GM12878 (cell line): ENCODE measurements around the gene IPP. TPM values are rescaled to one million over a fixed set of nuclear protein-coding genes. Genes with fewer than 3 reads are reported as not detected.

Experiments used
- ATAC-seq: fragments of 200-7000 bp; cut with Tn5 transposase; 3 replicates; pipeline ENCODE4 v1.9.1; 2020; ENCODE audit warnings: mild to moderate bottlenecking, moderate library complexity
- BruUV-seq: library from RNA; stranded (reverse); fragments of 400-500 nt; replicated peaks from 2 replicates; lab custom pipeline; 2021; lab: Mats Ljungman, UMichigan
- CTCF ChIA-PET: fragments of 300-600 bp; sonication (Branson Sonifier 250); formaldehyde crosslinking; extraction: SDS; loops from one replicate; lab custom pipeline; 2021; ENCODE audit warnings: inconsistent platforms; lab: Yijun Ruan, JAX
- POLR2A ChIA-PET: fragments of 350-600 bp; formaldehyde crosslinking; extraction: SDS; loops from one replicate; lab custom pipeline; 2021; ENCODE audit warnings: inconsistent platforms; lab: Charles Lee
- RAD21 ChIA-PET: fragments of 300-600 bp; sonication (Branson Sonifier 250); formaldehyde crosslinking; loops from one replicate; lab custom pipeline; 2023; ENCODE audit warnings: antibody characterized with exemption; ENCODE audit not compliant: unreplicated experiment; lab: Charles Lee
- SMC1A ChIA-PET: fragments of 300-600 bp; sonication (Branson Sonifier 250); formaldehyde crosslinking; loops from one replicate; lab custom pipeline; 2023; ENCODE audit not compliant: unreplicated experiment, uncharacterized antibody; lab: Charles Lee
- DNase-seq: peaks from one replicate; pipeline ENCODE4 v3.0.0-alpha.2; 2011; ENCODE audit warnings: low read depth, low spot score
- FAIRE-seq: peaks from 3 replicates; lab custom pipeline; 2011; peaks lifted over from hg19 to GRCh38; lab: Jason Lieb, UNC
- H2AFZ ChIP-seq: 2 replicates; pipeline ENCODE4 v1.6.0; 2011; ENCODE audit warnings: low read depth, low read length, control low read depth; ENCODE audit not compliant: control insufficient read depth
- H3K27ac ChIP-seq: 2 replicates; pipeline ENCODE4 v1.5.1; 2011; ENCODE audit warnings: control low read depth; ENCODE audit not compliant: control insufficient read depth, insufficient read depth
- H3K27me3 ChIP-seq, 2 experiments: replicated peaks in 1 of 2; 2 replicates each; pipeline versions ENCODE4 v1.6.0 to v1.6.1; 2011; ENCODE audit warnings: low read length in 1 of 2; ENCODE audit not compliant: control insufficient read depth in 2 of 2, insufficient read depth in 2 of 2
- H3K36me3 ChIP-seq, 2 experiments: 2 replicates each; pipeline ENCODE4 v1.5.1; 2011; ENCODE audit warnings: low read length in 1 of 2; ENCODE audit not compliant: control insufficient read depth in 2 of 2, insufficient read depth in 2 of 2
- H3K4me1 ChIP-seq: 2 replicates; pipeline ENCODE4 v1.6.1; 2011; ENCODE audit warnings: mild to moderate bottlenecking, low read length, moderate library complexity, mixed read lengths; ENCODE audit not compliant: control insufficient read depth, insufficient read depth
- H3K4me2 ChIP-seq: 2 replicates; pipeline ENCODE4 v1.6.0; 2011; ENCODE audit warnings: control low read depth; ENCODE audit not compliant: control insufficient read depth, insufficient read depth
- H3K4me3 ChIP-seq: fragments of 200-600 bp; sonication (generic); 2 replicates; pipeline ENCODE4 v1.5.1; 2016
- H3K79me2 ChIP-seq: 2 replicates; pipeline ENCODE4 v1.6.0; 2011; ENCODE audit warnings: low read length; ENCODE audit not compliant: control insufficient read depth, insufficient read depth
- H3K9ac ChIP-seq: 2 replicates; pipeline ENCODE4 v1.8.0; 2011; ENCODE audit warnings: low read length, control low read depth, mixed read lengths; ENCODE audit not compliant: control insufficient read depth, insufficient read depth
- H3K9me3 ChIP-seq: replicated peaks from 3 replicates; pipeline ENCODE4 v1.5.1; 2011; ENCODE audit warnings: mild to moderate bottlenecking, low read length; ENCODE audit not compliant: control insufficient read depth, insufficient read depth
- H4K20me1 ChIP-seq: 2 replicates; pipeline ENCODE4 v1.6.0; 2011; ENCODE audit not compliant: control insufficient read depth, insufficient read depth
- BCL3 ChIP-seq: IDR thresholded peaks from 2 replicates; pipeline ENCODE4 v1.6.1; 2011; ENCODE audit warnings: borderline replicate concordance, low read depth, mild to moderate bottlenecking, moderate library complexity, low read length; ENCODE audit not compliant: insufficient read depth, poor library complexity, severe bottlenecking
- CBFB ChIP-seq: IDR thresholded peaks from 2 replicates; pipeline ENCODE4 v1.6.1; 2016; ENCODE audit warnings: antibody characterized with exemption, low read depth
- CHD4 ChIP-seq: fragments of 200-600 bp; sonication (generic); IDR thresholded peaks from 2 replicates; pipeline ENCODE4 v1.6.1; 2016; ENCODE audit warnings: mild to moderate bottlenecking
- ESRRA ChIP-seq: IDR thresholded peaks from 2 replicates; pipeline ENCODE4 v1.6.1; 2012; ENCODE audit warnings: mild to moderate bottlenecking, low read length, improper control_type of control experiment
- MEF2B ChIP-seq: fragments of 450-650 bp; IDR thresholded peaks from 2 replicates; pipeline ENCODE4 v1.6.1; 2018; ENCODE audit warnings: mild to moderate bottlenecking, moderate library complexity; ENCODE audit not compliant: partially characterized antibody, poor library complexity, severe bottlenecking
- NR2C1 ChIP-seq: fragments of 450-650 bp; IDR thresholded peaks from 2 replicates; pipeline ENCODE4 v1.6.1; 2017; ENCODE audit warnings: antibody characterized with exemption, mild to moderate bottlenecking, moderate library complexity
- RB1 ChIP-seq: fragments of 450-650 bp; formaldehyde crosslinking; IDR thresholded peaks from 2 replicates; pipeline ENCODE4 v1.6.1; 2017; ENCODE audit warnings: mild to moderate bottlenecking, borderline replicate concordance
- SKIL ChIP-seq: fragments of 450-650 bp; IDR thresholded peaks from 2 replicates; pipeline ENCODE4 v1.6.1; 2017; ENCODE audit warnings: mild to moderate bottlenecking, low read depth, inconsistent platforms; ENCODE audit not compliant: poor library complexity, severe bottlenecking
- STAT1 ChIP-seq: fragments of 450-650 bp; conservative IDR thresholded peaks from 2 replicates; pipeline ENCODE4 v1.6.1; 2014; ENCODE audit warnings: antibody characterized with exemption, mild to moderate bottlenecking
- SUZ12 ChIP-seq: fragments of 200-600 bp; sonication (generic); IDR thresholded peaks from one replicate; pipeline ENCODE4 v1.6.1; 2018; ENCODE audit warnings: antibody characterized with exemption, mild to moderate bottlenecking; ENCODE audit not compliant: unreplicated experiment
- TCF12 ChIP-seq: IDR thresholded peaks from 2 replicates; pipeline ENCODE4 v1.6.1; 2011; ENCODE audit warnings: low read depth, mild to moderate bottlenecking, low read length
- ZBTB40 ChIP-seq: fragments of 450-650 bp; IDR thresholded peaks from 2 replicates; pipeline ENCODE4 v1.6.1; 2016; ENCODE audit warnings: mild to moderate bottlenecking, moderate library complexity, borderline replicate concordance
- ZZZ3 ChIP-seq: IDR thresholded peaks from 2 replicates; pipeline ENCODE4 v1.6.1; 2011; ENCODE audit warnings: low read depth; ENCODE audit not compliant: control insufficient read depth, insufficient read length
- WGBS: methylation state at CpG from one replicate; pipeline ENCODE4 v1.1.6; 2016; ENCODE audit warnings: low lambda C conversion rate; ENCODE audit not compliant: insufficient replicate concordance, insufficient coverage; ENCODE audit errors: missing lambda C conversion rate; 5-methylcytosine and 5-hydroxymethylcytosine counted together
- in situ Hi-C: fragments of 300-500 bp; cut with MboI; formaldehyde crosslinking; loops from 9 replicates; pipeline ENCODE4 v1.14.3; 2018; ENCODE audit warnings: mixed read lengths
- intact Hi-C: fragments of 100-400 bp; cut with micrococcal nuclease; formaldehyde crosslinking; loops from one replicate; pipeline ENCODE4 v1.14.2; 2022; ENCODE audit not compliant: unreplicated experiment
- polyA plus RNA-seq, 11 experiments: library from polyadenylated mRNA; depleted of rRNA in 4 of 11; unstranded in 6 of 11; stranded (reverse) in 5 of 11; fragments of >200 nt; fragmentation: Nextera tagmentation in 4 of 11; fragmentation: Illumina TruSeq in 1 of 11; extraction: Ambion mirVana in 4 of 11; extraction: Trizol in 1 of 11; gene quantifications; 1 replicate in 1 of 11; 2 replicates in 10 of 11; pipeline versions ENCODE4 v1.2.1 to v1.2.3, GENCODE V29; 2011 to 2016; ENCODE audit warnings: inconsistent platforms in 2 of 11, missing spikeins in 2 of 11, low read depth in 1 of 11
- total RNA-seq, 4 experiments: library from RNA; depleted of rRNA in 3 of 4; stranded (reverse); fragments of >200 nt in 3 of 4; fragmentation: Illumina TruSeq in 1 of 4; extraction: Trizol in 1 of 4; gene quantifications; 2 replicates each; pipeline versions ENCODE4 v1.2.1 to v1.2.3, GENCODE V29; 2013 to 2021

Gene IPP
- total and polyA plus RNA-seq, 10 of the 15 experiments (the other 5 are each of a cell fraction or from before 2014, with no cell fraction given), result 4.7 to 15.0 (median 10.4) TPM

DNA sequence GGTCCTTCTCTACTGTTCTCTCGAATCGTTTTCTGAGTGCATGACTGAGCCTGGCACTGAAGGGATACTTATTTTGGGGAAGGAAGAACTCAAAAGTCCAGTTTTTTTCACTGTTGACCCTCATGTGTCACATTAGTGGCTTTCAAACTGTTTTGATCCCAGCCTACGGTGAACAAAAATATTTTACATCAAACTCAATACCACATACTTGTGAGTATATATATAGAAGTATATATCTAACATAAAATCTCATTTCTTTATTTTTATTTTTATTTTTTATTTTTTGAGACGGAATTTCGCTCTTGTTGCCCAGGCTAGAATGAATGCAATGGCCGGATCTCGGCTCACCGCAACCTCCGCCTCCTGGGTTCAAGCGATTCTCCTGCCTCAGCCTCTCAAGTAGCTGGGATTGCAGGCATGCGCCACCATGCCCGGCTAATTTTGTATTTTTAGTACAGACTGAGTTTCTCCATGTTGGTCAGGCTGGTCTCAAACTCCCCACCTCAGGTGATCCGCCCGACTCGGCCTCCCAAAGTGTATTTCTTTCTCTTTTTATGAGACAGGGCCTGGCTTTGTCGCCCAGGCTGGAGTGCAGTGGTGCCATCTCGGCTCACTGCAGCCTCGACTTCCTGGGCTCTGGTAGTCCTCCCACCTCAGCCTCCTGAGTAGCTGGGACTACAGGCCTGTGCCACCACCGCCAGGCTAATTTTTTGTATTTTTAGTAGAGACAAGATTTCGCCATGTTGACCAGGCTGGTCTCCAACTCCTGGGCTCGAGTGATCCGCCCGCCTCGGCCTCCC, 786 bp upstream of the IPP start (continued):
- peak; percentile 11 for TF ChIP-seq SKIL
- 0 out of 2 replicates have a peak, but pooled peaks have one; percentile 38 for TF ChIP-seq ESRRA

DNA sequence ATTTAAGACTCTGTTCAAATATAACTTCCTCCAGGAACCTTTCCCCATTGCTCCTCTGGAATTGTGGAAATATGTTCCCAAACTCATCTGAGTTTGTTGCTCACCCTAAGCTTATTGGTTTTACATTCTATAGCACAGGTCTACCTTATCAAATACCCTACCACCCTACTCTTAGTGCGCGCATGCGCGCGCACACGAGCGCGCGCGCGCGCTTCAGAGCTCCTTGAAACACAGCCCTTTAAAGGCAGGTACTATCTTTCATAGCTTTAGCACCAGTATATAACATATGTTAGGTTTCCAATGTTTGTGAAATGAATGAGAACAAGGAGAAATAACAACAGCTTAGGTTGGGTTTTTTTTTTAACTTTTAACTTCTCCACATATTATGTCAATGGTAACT, 3.5 kb downstream of the IPP start:
- no peaks in the 10 kb centered on the region for H3K27me3 ChIP-seq
- WGBS, result 99% methylated on average over 12 of the region's 12 CpGs
- no peaks in the 10 kb centered on the region for H4K20me1 ChIP-seq
- no peak overlapping the region for H3K4me3 ChIP-seq
- no peak for FAIRE-seq
- no peaks in the 10 kb centered on the region for H3K9me3 ChIP-seq
- no TSS peak for BruUV-seq
- intact Hi-C loops (no loop called here), in situ Hi-C loops (loop anchor here (5.0 kb wide), 1 partner anchor 50 kb away; no protein-coding TSS in a partner anchor)
- RAD21 ChIA-PET, result interaction anchor here (0.9 to 1.0 kb wide), 2 partner anchors 12 to 59 kb away, joined by 3 read pairs; partner anchors contain the start of gene TMEM69
- POLR2A ChIA-PET, result interaction anchor here (0.6 to 1.8 kb wide), 3 partner anchors 9 to 58 kb away, joined by 3 to 6 read pairs (median 4); no protein-coding TSS in a partner anchor
- H3K79me2 ChIP-seq, result peaks cover 9% of the 10 kb centered on the region
- H3K4me1 ChIP-seq, result no peaks in the 10 kb centered on the region; the same call in 1 of the 2 replicates
- H3K36me3 ChIP-seq, result no peaks in the 10 kb centered on the region
- no peak overlapping the region for H3K4me2 ChIP-seq
- no peak overlapping the region for H2AFZ ChIP-seq
- no peak for ATAC-seq
- no peak overlapping the region for H3K27ac ChIP-seq
- no peak overlapping the region for H3K9ac ChIP-seq
- SMC1A ChIA-PET, result interaction anchor here (1.4 kb wide), 1 partner anchor 58 kb away, joined by 4 read pairs; no protein-coding TSS in a partner anchor
- CTCF ChIA-PET, result interaction anchor here (0.6 to 1.2 kb wide), 4 partner anchors 9 to 140 kb away, joined by 3 to 4 read pairs (median 3); no protein-coding TSS in a partner anchor
- no peak for DNase-seq
- TF ChIP-seq SUZ12, result no peak
- TF ChIP-seq ZZZ3, result no peak
- no peak for TF ChIP-seq MEF2B
- no peak for TF ChIP-seq TCF12
- TF ChIP-seq CBFB, result no peak
- no peak for TF ChIP-seq STAT1
- TF ChIP-seq BCL3, result no peak
- no peak for TF ChIP-seq ZBTB40
- no peak for TF ChIP-seq NR2C1
- TF ChIP-seq RB1, result no peak
- TF ChIP-seq CHD4, result no peak
